Activated CD4-positive, alpha-beta T cell treated with anti-CD3 and anti-CD28 coated beads, Interleukin-2, amount 10 ng/mL, durations not matched to agents 24 days and 14 days (primary cell): Measurements from ENCODE around the gene PRRX2. TPM values are rescaled to one million over a fixed set of nuclear protein-coding genes. Genes with fewer than 3 reads are reported as not detected.
A peak's percentile ranks its signal among the peaks of the same experiment; 100 is the strongest.
"Not testable (repeated sequence)": the region's sequence is repeated elsewhere in the genome, so short reads cannot be mapped to it uniquely, and the experiment has no call there.

ENCODE experiments used
- DNase-seq: peaks from one replicate; pipeline ENCODE4 v3.0.0; 2022
- H3K27ac Mint-ChIP-seq: one replicate; pipeline ENCODE4 v1.8.0; 2022; ENCODE audit warnings: mild to moderate bottlenecking, mixed read lengths
- H3K27me3 Mint-ChIP-seq: one replicate; pipeline ENCODE4 v1.8.0; 2022; ENCODE audit warnings: mixed read lengths
- H3K36me3 Mint-ChIP-seq: one replicate; pipeline ENCODE4 v1.8.0; 2022; ENCODE audit warnings: low read depth, mild to moderate bottlenecking, mixed read lengths
- H3K4me1 Mint-ChIP-seq: one replicate; pipeline ENCODE4 v1.8.0; 2021; ENCODE audit warnings: mixed read lengths
- H3K4me3 Mint-ChIP-seq: one replicate; pipeline ENCODE4 v1.8.0; 2022; ENCODE audit warnings: mild to moderate bottlenecking, moderate library complexity, mixed read lengths
- H3K9me3 Mint-ChIP-seq: one replicate; pipeline ENCODE4 v1.8.0; 2021; ENCODE audit warnings: mixed read lengths
- intact Hi-C: fragments of 100-400 bp; cut with micrococcal nuclease; formaldehyde crosslinking; loops from one replicate; pipeline ENCODE4 v1.15.1; 2023
- total RNA-seq: library from RNA; stranded (reverse); gene quantifications from 2 replicates; pipeline ENCODE4 v1.2.3, GENCODE V29; 2022

PRRX2 gene
- total RNA-seq, 1 donor from 2014 or later = 3.4 TPM

DNA sequence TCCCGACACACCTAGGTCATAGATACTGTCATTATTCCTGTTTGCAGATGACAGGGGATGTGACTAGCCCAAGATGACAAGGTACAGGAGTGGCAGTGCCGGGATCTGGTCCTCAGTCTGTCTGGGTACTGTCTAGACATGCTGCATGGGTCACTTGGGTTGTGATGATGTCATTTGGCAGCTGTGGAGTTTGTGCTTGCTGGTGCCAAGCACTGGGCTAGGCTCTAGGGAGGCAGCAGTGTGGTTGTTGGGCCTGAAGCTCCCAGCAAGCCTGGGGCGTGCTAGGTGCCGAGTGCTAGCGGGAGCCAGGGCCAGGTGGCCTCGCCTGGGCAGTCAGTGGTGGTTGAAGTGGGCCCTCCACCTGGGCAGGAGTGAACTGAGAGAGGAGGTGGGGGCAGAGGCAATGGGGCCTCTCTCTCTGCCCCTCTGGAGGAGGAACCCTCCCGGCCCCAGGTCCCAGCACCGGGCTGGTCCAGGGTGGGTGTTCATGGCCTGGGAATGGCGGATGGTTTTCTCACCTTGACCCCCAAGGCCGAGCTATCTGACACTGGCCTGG is 14.7 kb upstream of the PRRX2 start:
- Mint-ChIP-seq H3K4me3 (no peak overlapping the region), H3K27me3 (no peaks in the 10 kb centered on the region), H3K36me3 (no peaks in the 10 kb centered on the region), H3K27ac (no peak overlapping the region), H3K4me1 (no peaks in the 10 kb centered on the region), H3K9me3 (no peaks in the 10 kb centered on the region)
- no peak for DNase-seq
- intact Hi-C loops = no loop called here

DNA sequence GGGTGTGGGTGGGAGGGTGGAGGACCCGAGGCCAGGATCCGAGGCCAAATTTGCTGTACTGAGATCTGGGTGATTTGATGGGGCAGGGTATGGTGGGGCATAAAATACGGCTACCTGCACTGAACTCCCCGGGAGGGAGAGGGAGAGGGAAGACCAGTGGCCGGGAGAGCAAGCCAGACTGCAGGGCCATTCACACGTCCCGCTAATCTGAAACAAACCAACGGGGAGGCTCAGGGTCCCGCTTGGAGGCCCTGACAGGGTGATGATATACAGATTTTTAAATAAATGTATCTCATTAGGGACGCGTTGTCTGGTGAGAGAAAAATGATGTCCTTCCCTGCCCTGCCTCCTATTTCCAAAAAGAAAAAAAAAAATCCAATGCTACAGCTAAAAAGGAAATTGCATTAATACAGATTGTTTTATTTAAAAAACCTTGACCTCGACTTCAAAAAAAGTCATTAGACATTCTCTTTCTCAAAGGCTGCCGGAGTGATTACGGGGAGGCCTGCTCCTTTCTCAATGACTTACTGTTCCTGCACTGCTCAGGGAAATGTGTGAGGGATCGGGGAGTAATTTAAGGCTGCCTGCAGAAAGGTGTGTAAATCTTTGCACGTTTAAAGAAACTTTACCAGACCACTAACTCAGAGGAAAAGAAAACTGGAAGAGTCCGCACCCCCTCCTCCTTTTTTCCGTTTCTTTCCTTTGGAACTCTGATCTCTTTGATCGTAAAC is 11.5 kb upstream of the PRRX2 start:
- intact Hi-C loops = no loop called here
- Mint-ChIP-seq H3K27me3 (no peaks in the 10 kb centered on the region), H3K27ac (no peak overlapping the region), H3K4me3 (no peak overlapping the region), H3K36me3 (no peaks in the 10 kb centered on the region), H3K4me1 (no peaks in the 10 kb centered on the region), H3K9me3 (no peaks in the 10 kb centered on the region)
- DNase-seq = no peak

DNA sequence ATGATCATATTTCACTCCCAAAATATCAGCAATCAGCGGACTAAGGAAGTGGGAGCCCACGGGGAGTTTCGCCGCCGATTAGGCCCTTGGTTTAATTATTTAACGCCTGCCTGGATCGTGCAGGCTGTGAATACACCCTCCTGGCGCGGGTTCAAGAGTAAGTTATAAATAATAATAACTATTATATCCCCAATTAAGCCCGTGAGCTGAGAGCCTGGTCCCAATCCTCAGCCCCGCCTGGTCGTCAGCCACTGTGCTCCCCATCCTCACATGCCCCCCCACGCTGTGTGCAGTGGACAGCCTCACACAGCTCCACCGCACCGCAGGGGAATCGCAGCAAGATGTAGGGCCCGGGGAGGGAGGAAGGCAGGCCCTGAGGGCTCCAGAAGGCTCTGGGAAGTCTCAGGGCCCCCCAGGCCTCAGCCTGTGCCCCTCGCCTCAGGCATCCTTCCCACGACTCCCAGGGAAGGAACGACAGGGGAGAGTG is 10.8 kb upstream of the PRRX2 start:
- Mint-ChIP-seq H3K9me3 (no peaks in the 10 kb centered on the region), H3K4me3 (no peak overlapping the region), H3K4me1 (no peaks in the 10 kb centered on the region), H3K27ac (no peak overlapping the region), H3K27me3 (no peaks in the 10 kb centered on the region), H3K36me3 (no peaks in the 10 kb centered on the region)
- intact Hi-C loops = no loop called here
- DNase-seq = no peak

DNA sequence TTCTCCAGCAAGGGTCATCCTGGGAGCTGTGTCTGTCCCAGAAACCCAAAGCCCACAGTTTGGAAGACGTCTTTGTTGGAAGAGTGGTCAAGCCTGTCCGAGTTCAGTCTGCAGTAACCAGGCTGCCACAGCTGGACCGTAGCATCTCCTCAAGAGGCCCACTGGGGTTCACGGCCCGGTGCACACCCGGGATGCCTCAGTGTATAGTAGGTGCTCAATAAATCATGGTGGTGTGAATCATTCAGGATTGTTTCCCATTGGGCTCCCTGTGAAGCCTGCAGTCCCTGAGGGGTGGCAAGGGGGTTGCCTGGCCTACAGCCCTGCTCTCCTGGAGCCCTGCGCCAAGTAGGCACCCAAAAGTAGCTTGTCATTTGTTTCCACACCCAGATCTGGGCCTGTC is 10.3 kb upstream of the PRRX2 start:
- DNase-seq = no peak
- Mint-ChIP-seq H3K36me3 (no peaks in the 10 kb centered on the region), H3K27ac (no peak overlapping the region), H3K9me3 (no peaks in the 10 kb centered on the region), H3K4me3 (no peak overlapping the region), H3K27me3 (no peaks in the 10 kb centered on the region), H3K4me1 (no peaks in the 10 kb centered on the region)
- intact Hi-C loops = no loop called here

DNA sequence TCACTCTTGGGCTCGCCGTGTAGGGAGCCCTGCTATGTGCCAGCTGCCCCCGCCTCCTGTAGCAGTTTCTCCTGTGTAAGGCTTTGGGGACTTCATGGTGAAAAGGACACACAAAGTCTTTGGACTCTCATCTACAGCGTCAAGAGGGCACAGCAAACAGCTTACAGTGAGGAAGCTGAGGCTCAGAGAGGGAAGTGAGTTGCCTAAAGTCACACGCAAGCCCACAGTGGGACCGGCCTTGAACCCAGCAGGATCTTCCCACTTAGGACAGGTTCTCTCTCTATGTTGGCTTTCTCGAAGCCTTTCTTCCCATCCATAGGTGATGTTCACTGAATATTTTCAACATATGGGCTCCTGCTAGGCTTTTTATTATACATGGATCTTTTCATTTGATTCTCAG is 9.8 kb upstream of the PRRX2 start:
- no peak for DNase-seq
- Mint-ChIP-seq H3K27ac (no peak overlapping the region), H3K9me3 (no peaks in the 10 kb centered on the region), H3K27me3 (no peaks in the 10 kb centered on the region), H3K4me3 (no peak overlapping the region), H3K4me1 (no peaks in the 10 kb centered on the region), H3K36me3 (no peaks in the 10 kb centered on the region)
- intact Hi-C loops = no loop called here

DNA sequence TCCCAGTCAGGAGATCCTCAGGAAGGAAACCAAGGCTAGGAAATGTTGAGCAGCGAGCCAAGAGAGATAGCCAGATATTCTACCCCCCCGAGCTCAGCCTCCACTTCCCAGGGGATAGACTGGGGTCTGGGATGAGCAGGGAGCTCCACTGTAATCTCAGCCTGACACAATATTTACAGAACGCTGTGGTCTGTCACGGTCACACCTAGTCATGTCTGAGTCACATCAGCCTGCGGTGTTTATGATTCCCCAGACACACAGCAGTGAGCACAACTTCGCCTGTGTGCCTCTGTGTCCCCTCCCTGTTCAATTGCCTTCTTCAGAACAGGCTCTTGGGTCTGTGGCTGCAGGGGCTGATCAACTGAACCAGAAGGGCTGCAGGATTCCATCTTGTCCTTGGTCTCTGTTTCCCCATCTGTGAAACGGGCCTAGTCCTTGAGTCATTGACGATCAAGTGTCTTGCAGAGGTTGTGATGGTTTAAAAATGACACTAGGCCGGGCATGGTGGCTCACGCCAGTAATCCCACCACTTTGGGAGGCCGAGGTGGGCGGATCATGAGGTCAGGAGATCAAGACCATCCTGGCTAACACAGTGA is 8.6 kb upstream of the PRRX2 start:
- H3K36me3 Mint-ChIP-seq = no peaks in the 10 kb centered on the region
- no peak overlapping the region for H3K4me3 Mint-ChIP-seq
- intact Hi-C loops = no loop called here
- DNase-seq = no peak
- peaks cover 8% of the 10 kb centered on the region for H3K27me3 Mint-ChIP-seq
- no peak overlapping the region for H3K27ac Mint-ChIP-seq
- no peaks in the 10 kb centered on the region for H3K4me1 Mint-ChIP-seq
- H3K9me3 Mint-ChIP-seq = no peaks in the 10 kb centered on the region

DNA sequence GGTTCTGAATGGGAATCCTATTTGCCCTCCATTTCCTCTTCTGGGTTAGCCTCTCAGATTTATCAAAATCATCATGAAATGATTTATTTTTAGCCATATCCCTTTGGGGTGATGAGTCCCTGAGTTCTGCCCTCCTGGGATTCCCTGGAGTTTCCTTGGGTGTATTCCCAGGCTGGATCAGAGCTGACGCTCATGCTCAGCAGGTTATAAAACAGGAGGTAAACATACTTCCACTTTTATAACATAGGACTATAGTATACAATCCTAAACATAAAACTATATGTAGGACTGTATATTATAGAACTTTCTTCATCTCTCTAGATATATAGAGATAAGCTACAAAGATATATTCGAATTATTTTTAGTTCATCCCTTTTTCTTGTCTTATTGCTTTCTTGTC is 4.4 kb upstream of the PRRX2 start:
- no peak for DNase-seq
- Mint-ChIP-seq H3K4me1 (peaks cover 7% of the 10 kb centered on the region), H3K36me3 (no peaks in the 10 kb centered on the region), H3K27ac (no peak overlapping the region), H3K27me3 (peaks cover 18% of the 10 kb centered on the region), H3K4me3 (no peak overlapping the region), H3K9me3 (no peaks in the 10 kb centered on the region)
- intact Hi-C loops = no loop called here

DNA sequence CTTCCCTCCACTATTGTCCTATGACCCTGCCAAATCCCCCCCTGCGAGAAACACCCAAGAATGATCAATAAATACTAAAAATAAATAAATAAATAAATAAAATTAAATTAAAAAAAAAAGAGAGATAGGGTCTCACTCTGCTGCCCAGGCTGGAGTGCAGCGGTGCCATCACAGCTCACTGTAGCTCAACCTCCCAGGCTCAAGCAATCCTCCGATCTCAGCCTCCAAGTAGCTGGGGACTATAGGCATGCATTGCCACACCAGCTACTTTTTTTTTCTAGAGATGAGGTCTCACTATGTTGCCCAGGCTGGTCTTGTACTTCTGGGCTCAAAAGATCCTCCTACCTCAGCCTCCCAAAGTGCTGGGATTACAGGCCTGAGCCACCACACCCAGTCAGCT is 3.2 kb upstream of the PRRX2 start:
- H3K4me1 Mint-ChIP-seq, DNase-seq, H3K36me3 Mint-ChIP-seq, H3K4me3 Mint-ChIP-seq, H3K27ac Mint-ChIP-seq, H3K9me3 Mint-ChIP-seq, intact Hi-C loops: not testable (repeated sequence)
- peaks cover 21% of the 10 kb centered on the region for H3K27me3 Mint-ChIP-seq

DNA sequence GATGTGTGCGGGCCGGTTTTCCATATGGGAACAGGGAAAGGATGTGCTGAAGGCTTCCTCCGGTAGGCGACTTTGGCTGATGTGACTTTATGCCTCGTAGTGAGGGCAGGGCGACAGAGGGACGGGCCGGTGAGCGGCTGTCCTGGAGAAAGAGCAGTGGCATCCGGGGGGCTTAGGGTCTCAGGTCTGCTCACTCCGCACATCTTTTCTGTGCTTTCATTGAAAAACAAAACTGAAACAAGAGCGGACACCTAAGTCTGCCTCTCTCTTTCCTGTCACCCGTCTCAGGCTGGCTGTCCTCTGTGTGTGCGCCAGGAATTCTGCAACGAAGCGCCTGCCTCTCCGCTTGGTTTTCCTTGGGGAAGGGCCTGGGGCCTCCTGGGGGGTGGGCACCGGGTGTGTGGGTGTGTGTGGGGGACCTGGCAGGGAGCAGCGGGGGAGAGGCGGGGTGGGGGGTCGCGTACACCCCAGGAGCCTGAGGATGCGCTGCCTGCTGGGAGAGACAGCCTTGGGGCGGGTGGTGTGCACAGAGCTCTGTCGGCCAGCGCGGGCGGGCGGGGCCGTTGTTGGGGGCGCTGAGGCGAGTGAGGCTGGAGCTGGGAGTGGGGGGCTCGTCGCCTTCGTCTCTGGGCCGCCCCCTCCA is 580 bp upstream of the PRRX2 start:
- intact Hi-C loops = no loop called here
- H3K36me3 Mint-ChIP-seq = no peaks in the 10 kb centered on the region
- DNase-seq = peak; percentile 77
- peaks cover 23% of the 10 kb centered on the region for H3K27me3 Mint-ChIP-seq
- no peaks in the 10 kb centered on the region for H3K9me3 Mint-ChIP-seq
- no peak overlapping the region for H3K27ac Mint-ChIP-seq
- H3K4me1 Mint-ChIP-seq = peaks cover 7% of the 10 kb centered on the region
- peak overlapping the region; percentile 79 for H3K4me3 Mint-ChIP-seq

DNA sequence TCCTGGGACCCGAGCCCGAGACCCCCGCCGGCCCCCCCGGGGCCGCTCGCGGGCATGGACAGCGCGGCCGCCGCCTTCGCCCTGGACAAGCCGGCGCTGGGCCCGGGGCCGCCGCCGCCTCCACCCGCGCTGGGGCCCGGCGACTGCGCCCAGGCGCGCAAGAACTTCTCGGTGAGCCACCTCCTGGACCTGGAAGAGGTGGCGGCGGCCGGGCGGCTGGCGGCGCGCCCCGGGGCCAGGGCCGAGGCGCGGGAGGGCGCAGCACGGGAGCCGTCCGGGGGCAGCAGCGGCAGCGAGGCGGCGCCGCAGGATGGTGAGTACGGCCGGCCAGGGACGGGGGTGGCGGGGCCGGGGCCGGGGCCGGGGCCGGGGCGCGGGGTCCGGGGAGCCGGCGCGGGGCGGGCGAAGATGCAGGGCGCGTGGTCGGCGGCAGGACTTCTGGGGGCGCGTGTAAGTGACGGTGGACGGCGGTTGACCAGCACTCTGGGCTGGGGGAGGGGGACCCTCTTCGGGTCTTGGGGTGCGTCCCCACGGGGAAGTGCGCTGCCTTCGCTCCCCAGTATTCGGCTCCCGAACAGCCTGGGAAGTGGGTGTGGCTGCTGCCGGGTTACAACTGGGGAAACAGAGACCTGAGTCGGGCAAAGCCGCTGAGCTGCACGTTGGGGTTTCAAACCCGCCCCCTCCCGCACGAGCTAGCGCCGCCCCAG is 520 bp downstream of the PRRX2 start:
- DNase-seq = peak; percentile 62
- H3K4me1 Mint-ChIP-seq = peaks cover 9% of the 10 kb centered on the region
- intact Hi-C loops = no loop called here
- H3K27ac Mint-ChIP-seq = no peak overlapping the region
- no peaks in the 10 kb centered on the region for H3K9me3 Mint-ChIP-seq
- no peaks in the 10 kb centered on the region for H3K36me3 Mint-ChIP-seq
- peak overlapping the region; percentile 50 for H3K4me3 Mint-ChIP-seq
- H3K27me3 Mint-ChIP-seq = peaks cover 21% of the 10 kb centered on the region

DNA sequence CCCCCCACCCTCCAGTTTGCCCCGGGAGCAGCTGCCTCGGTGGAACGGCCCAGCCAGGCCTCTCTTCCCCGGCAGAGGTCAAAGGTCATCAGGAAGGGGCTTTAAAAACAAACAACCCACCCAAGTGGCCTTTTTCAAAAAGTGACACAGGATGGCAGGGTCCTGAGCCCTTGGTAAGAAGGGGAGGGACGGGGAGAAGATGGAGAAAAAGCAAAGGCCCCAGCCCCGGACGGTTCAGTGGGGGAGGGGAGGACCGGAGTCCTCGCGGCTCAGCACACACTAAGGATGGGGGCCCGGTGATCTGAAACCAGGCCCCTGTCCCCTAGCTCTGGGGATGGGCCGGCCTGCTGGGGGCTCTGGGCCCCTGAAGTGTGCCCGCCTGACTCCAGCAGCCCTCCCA is 1.1 kb downstream of the PRRX2 start:
- Mint-ChIP-seq H3K36me3 (no peaks in the 10 kb centered on the region), H3K27me3 (peaks cover 15% of the 10 kb centered on the region), H3K27ac (no peak overlapping the region), H3K9me3 (no peaks in the 10 kb centered on the region), H3K4me3 (no peak overlapping the region), H3K4me1 (peaks cover 10% of the 10 kb centered on the region)
- no peak for DNase-seq
- intact Hi-C loops = no loop called here

DNA sequence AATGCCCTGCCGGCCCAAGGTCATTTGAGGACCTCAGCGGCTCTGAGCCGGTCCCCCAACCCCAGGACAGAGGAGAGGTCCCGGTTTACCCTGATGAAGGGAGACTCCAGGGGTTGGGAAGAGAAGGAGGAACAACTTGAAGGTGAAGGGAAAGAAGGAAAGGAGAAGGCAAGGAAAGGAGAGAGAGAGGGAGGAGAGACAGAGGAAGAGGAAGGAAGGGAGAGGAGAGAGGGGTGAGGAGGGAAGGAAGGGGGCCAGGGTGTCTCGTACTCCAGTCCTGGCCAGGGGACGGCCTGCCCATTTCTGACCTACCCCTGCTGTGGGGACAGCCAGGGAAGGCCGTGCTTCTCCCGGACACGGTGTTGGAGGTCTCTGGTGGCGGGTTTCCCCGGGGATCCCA is 1.9 kb downstream of the PRRX2 start:
- Mint-ChIP-seq H3K9me3 (no peaks in the 10 kb centered on the region), H3K27me3 (peaks cover 14% of the 10 kb centered on the region), H3K4me1 (peaks cover 12% of the 10 kb centered on the region), H3K36me3 (no peaks in the 10 kb centered on the region), H3K27ac (no peak overlapping the region), H3K4me3 (no peak overlapping the region)
- DNase-seq = no peak
- intact Hi-C loops = no loop called here

DNA sequence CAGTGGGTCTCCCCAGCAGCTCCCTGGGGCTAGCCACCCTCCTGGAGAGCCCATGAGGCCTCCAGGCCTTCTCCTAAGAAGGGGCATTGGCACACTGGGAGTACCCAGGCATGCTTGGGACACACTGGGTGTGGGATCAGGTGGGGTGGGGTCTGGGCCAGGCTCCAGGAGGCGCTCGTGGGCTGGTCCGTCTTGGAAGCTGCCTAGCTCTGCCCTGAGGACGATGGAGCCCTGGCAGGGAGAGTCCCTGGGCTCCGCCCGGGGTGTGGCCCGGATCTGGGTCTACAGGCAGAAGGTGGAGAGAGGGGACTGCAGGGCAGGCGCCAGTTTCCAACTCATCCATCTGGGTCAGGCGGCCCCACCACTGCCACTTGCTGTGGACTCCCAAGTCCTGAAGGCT is 2.4 kb downstream of the PRRX2 start:
- intact Hi-C loops = no loop called here

More for the DNA sequence above, 2.4 kb downstream of the PRRX2 start:
- Mint-ChIP-seq H3K9me3 (no peaks in the 10 kb centered on the region), H3K27me3 (peaks cover 12% of the 10 kb centered on the region), H3K36me3 (no peaks in the 10 kb centered on the region), H3K27ac (no peak overlapping the region), H3K4me1 (peaks cover 12% of the 10 kb centered on the region), H3K4me3 (no peak overlapping the region)
- DNase-seq = no peak
